NT2/D1 (cell line): ENCODE data around the gene MZF1.

Source experiments
- SUZ12 ChIP-seq: IDR thresholded peaks from 2 replicates; pipeline ENCODE4 v1.6.1; 2011; ENCODE audit not compliant: insufficient read length, insufficient read depth; ENCODE audit errors: extremely low read depth
- YY1 ChIP-seq: IDR thresholded peaks from 2 replicates; pipeline ENCODE4 v1.6.1; 2011; ENCODE audit not compliant: insufficient read length, insufficient read depth
- ZNF274 ChIP-seq: IDR thresholded peaks from 2 replicates; pipeline ENCODE4 v1.6.1; 2011; ENCODE audit warnings: mild to moderate bottlenecking, low read depth, low read length

- no peak for TF ChIP-seq YY1
- no peak for TF ChIP-seq ZNF274
- no peak for TF ChIP-seq SUZ12
Measured at GRCh38 chr19:58546019-58546530, 27.1 kb downstream of the MZF1 start.
